ENCODE measurements around the gene NEDD4L. TPM values are rescaled to one million over a fixed set of nuclear protein-coding genes. Genes with fewer than 3 reads are reported as not detected.

The NEDD4L gene
- total RNA-seq, 1 donor, result 31.5 TPM

DNA sequence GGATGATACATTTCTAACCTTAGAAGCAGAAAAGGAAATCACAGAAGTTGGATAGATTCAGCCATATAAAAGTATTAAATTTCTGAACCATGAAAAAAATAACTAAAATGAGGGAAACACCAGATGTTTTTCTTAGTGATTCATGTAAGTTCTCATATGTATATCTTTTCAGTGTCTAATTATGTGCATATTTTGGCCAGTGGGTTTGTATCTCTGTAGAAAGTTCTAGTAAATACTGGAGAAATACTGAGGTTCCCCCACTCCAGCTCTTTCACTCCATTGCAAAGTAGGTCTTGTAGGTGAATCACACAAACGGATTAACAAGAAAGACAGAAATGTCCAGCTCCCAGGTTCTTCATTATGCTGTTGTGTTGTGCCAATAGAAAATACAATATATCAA lies 222.3 kb downstream of the NEDD4L start:
- H3K4me3 ChIP-seq (ENCODE audit: low read depth, low read length), result no peak overlapping the region
- TF ChIP-seq, protein P1, sequence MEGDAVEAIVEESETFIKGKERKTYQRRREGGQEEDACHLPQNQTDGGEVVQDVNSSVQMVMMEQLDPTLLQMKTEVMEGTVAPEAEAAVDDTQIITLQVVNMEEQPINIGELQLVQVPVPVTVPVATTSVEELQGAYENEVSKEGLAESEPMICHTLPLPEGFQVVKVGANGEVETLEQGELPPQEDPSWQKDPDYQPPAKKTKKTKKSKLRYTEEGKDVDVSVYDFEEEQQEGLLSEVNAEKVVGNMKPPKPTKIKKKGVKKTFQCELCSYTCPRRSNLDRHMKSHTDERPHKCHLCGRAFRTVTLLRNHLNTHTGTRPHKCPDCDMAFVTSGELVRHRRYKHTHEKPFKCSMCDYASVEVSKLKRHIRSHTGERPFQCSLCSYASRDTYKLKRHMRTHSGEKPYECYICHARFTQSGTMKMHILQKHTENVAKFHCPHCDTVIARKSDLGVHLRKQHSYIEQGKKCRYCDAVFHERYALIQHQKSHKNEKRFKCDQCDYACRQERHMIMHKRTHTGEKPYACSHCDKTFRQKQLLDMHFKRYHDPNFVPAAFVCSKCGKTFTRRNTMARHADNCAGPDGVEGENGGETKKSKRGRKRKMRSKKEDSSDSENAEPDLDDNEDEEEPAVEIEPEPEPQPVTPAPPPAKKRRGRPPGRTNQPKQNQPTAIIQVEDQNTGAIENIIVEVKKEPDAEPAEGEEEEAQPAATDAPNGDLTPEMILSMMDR (IDR thresholded peaks at IDR 0.05; ENCODE audit: insufficient read depth, low read depth, low read length), result no peak
- no peak for DNase-seq (ENCODE audit: low read depth)

DNA sequence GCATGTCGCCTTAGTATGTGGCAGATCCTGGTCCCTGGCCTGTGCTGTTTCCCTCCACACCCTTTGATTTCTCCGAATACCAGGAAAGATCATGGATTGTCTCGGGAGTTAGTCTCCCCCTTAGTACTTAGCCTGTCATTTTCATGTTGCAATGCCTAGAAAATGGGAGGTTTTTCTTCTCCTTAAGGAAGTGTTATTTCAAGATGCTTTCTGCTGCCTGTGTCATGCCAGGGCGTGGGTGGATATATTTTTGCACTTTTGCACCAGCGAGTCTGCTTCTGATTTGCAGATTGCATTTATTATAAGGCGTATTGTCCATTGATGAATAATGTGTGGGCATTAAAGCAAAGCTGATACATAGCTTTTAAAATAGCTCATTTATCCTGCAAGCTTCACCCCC lies 223.5 kb downstream of the NEDD4L start:
- TF ChIP-seq, protein P1 (IDR thresholded peaks at IDR 0.05; ENCODE audit: insufficient read depth, low read depth, low read length), result no peak
- no peak overlapping the region for H3K4me3 ChIP-seq (ENCODE audit: low read depth, low read length)
- DNase-seq (ENCODE audit: low read depth), result no peak

DNA sequence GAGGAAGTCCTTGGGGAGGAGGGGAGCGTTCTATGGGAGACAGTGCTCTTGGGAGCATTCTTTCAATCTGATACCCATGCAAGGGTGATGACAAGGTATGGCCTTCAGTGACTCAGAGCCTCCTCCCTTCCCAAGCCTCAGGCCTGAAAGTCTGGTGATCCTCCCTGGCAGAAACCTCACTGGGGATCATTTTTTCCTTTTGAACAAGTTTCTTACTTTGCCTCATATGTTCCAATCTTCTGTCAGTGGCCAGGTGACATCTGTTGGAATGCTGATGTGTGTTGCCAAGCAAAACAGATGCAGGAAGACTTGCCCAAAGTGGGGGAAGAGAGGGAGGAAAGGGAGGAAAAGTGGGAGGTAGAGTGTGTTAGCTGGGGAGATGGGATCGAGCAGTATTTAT lies 224.8 kb downstream of the NEDD4L start:
- TF ChIP-seq, protein P1 (IDR thresholded peaks at IDR 0.05; ENCODE audit: insufficient read depth, low read depth, low read length), result no peak
- peak; percentile 27 for DNase-seq (ENCODE audit: low read depth)
- no peak overlapping the region for H3K4me3 ChIP-seq (ENCODE audit: low read depth, low read length)

DNA sequence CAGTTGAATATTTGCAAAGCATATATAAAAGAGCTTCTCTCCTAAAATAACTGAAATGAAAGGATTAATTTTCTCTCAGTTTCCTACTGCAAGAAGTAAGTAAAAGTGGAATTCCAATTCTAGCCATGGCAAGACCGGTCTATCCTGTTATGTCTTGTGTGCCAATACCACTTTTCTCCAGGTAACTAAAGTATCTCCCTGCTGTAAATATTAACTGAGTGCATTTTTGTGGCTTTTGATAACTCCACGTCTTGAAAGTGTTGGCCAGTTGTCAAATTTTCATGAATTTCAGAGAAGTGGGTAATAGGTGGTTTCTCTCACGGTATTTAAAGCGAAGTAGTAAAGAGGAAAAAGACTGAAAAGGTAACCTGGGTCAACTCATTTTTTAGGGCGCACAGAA lies 225.9 kb downstream of the NEDD4L start:
- DNase-seq (ENCODE audit: low read depth), result no peak
- H3K4me3 ChIP-seq (ENCODE audit: low read depth, low read length), result no peak overlapping the region
- TF ChIP-seq, protein P1 (IDR thresholded peaks at IDR 0.05; ENCODE audit: insufficient read depth, low read depth, low read length), result no peak

DNA sequence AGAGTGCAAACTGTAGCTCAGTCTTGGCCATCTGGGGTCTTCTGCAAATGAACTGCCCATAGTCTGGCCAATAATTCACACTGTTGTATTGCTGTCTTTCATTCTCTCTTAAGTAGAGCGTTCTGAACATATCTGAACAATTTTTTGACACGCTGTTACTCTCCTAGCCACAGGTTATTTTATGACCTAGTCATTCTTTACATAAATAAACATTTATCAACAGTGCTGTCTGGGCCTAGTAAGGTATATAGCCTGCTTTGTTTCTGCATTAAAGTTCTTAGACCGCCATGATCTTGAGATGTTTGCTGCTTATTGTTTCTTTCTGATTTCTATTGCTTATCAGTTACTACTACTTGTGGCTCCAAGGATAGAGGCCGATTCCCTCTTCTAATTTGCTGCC lies 226.4 kb downstream of the NEDD4L start:
- DNase-seq (ENCODE audit: low read depth), result no peak
- TF ChIP-seq, protein P1 (IDR thresholded peaks at IDR 0.05; ENCODE audit: insufficient read depth, low read depth, low read length), result no peak
- H3K4me3 ChIP-seq (ENCODE audit: low read depth, low read length), result no peak overlapping the region

DNA sequence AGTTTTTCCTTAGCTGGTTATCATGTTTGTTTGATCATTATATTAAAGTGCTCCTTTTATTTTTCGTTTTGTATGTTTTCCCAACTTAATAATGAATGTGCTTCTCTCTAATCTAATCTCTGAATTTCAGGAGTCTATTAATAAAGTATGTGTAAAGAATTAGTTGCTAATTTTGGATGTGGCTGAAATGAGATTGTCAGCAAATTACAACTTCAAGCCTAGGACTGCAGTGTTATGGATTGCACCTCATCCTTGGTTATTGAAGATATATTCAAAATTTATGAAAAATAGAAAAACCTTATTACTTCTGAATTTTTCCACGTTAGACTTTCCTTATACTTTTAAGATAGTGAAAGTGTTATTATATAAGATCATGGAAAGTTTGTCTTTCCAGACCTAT lies 227.7 kb downstream of the NEDD4L start:
- H3K4me3 ChIP-seq (ENCODE audit: low read depth, low read length), result no peak overlapping the region
- TF ChIP-seq, protein P1 (IDR thresholded peaks at IDR 0.05; ENCODE audit: insufficient read depth, low read depth, low read length), result no peak
- DNase-seq (ENCODE audit: low read depth), result no peak

GRCh38 chr18:58272209-58272608 lies 228.2 kb downstream of the NEDD4L start:
- DNase-seq (ENCODE audit: low read depth), result no peak
- no peak overlapping the region for H3K4me3 ChIP-seq (ENCODE audit: low read depth, low read length)
- TF ChIP-seq, protein P1 (IDR thresholded peaks at IDR 0.05; ENCODE audit: insufficient read depth, low read depth, low read length), result no peak

All from fibroblast of villous mesenchyme (primary cell).